GM18502 (cell line): ENCODE data around the gene NRG3.
A peak's percentile ranks its signal among the peaks of the same experiment; 100 is the strongest.

Source experiments
- ATAC-seq: cut with Tn5 transposase; IDR thresholded peaks from one replicate; pipeline ENCODE4 v1.9.1; 2021; ENCODE audit warnings: mild to moderate bottlenecking; ENCODE audit not compliant: unreplicated experiment, poor library complexity

Gene NRG3

GRCh38 chr10:81877596-81877995 lies 2.6 kb downstream of the NRG3 start:
- no peak for ATAC-seq

- ATAC-seq = no peak
These were observed 7.0 kb downstream of the NRG3 start for GRCh38 chr10:81882011-81882410.

GRCh38 chr10:81884856-81885255 lies 9.9 kb downstream of the NRG3 start:
- ATAC-seq = no peak

GRCh38 chr10:81885491-81885890 lies 10.5 kb downstream of the NRG3 start:
- no peak for ATAC-seq

- no peak for ATAC-seq
These were observed 11.9 kb downstream of the NRG3 start for GRCh38 chr10:81886939-81887338.

GRCh38 chr10:81889181-81889769 lies 14.3 kb downstream of the NRG3 start:
- no peak for ATAC-seq

GRCh38 chr10:81894616-81895015 lies 19.6 kb downstream of the NRG3 start:
- ATAC-seq = no peak

- ATAC-seq = no peak
These were observed 23.5 kb downstream of the NRG3 start for GRCh38 chr10:81898518-81898917.

- ATAC-seq = no peak
These were observed 26.0 kb downstream of the NRG3 start for GRCh38 chr10:81900989-81901388.

GRCh38 chr10:81903472-81903871 lies 28.5 kb downstream of the NRG3 start:
- no peak for ATAC-seq

- no peak for ATAC-seq
These were observed 30.2 kb downstream of the NRG3 start for GRCh38 chr10:81905161-81905560.

GRCh38 chr10:81909453-81909852 lies 34.5 kb downstream of the NRG3 start:
- no peak for ATAC-seq

- ATAC-seq = no peak
These were observed 36.3 kb downstream of the NRG3 start for GRCh38 chr10:81911328-81911727.

- ATAC-seq = no peak
These were observed 39.9 kb downstream of the NRG3 start for GRCh38 chr10:81914736-81915503.

GRCh38 chr10:81915504-81915897 lies 40.5 kb downstream of the NRG3 start:
- no peak for ATAC-seq

- ATAC-seq = no peak
These were observed 42.7 kb downstream of the NRG3 start for GRCh38 chr10:81917666-81918065.

GRCh38 chr10:81918766-81919165 lies 43.8 kb downstream of the NRG3 start:
- ATAC-seq = no peak

GRCh38 chr10:81920213-81920829 lies 45.3 kb downstream of the NRG3 start:
- peak; percentile 73 for ATAC-seq

GRCh38 chr10:81928119-81928518 lies 53.1 kb downstream of the NRG3 start:
- no peak for ATAC-seq

GRCh38 chr10:81943583-81943982 lies 68.6 kb downstream of the NRG3 start:
- no peak for ATAC-seq

GRCh38 chr10:81944609-81945008 lies 69.6 kb downstream of the NRG3 start:
- ATAC-seq = no peak

GRCh38 chr10:81949283-81949682 lies 74.3 kb downstream of the NRG3 start:
- no peak for ATAC-seq
